Tibial nerve (tissue), 4 donors: ENCODE data around the gene GAL3ST2. TPM values are rescaled to one million over a fixed set of nuclear protein-coding genes. Genes with fewer than 3 reads are reported as not detected.
"Not testable (repeated sequence)": the region's sequence is repeated elsewhere in the genome, so short reads cannot be mapped to it uniquely, and the experiment has no call there.

Experiments used
- DNase-seq, 2 donors: peaks; one replicate each; pipeline ENCODE4 v3.0.0-alpha.2; 2019; ENCODE audit warnings: low spot score in 2 of 2
- H3K27ac ChIP-seq, 4 donors: fragments of 200-600 bp; sonication (generic) in 3 of 4; one replicate each; pipeline ENCODE4 v1.5.1; 2017 to 2019; ENCODE audit warnings: mild to moderate bottlenecking in 1 of 4
- H3K27me3 ChIP-seq, 2 donors: fragments of 200-600 bp; sonication (generic) in 1 of 2; one replicate each; pipeline versions ENCODE4 v1.5.1 to v1.6.0; 2017 to 2019
- H3K36me3 ChIP-seq, 3 donors: fragments of 200-600 bp; sonication (generic); one replicate each; pipeline ENCODE4 v1.5.1; 2018 to 2019
- H3K4me1 ChIP-seq, 4 donors: fragments of 200-600 bp; sonication (generic) in 3 of 4; one replicate each; pipeline ENCODE4 v1.5.1; 2017 to 2019
- H3K4me3 ChIP-seq, 4 donors: fragments of 200-600 bp; sonication (generic) in 3 of 4; one replicate each; pipeline ENCODE4 v1.5.1; 2017 to 2019; ENCODE audit warnings: mild to moderate bottlenecking in 1 of 4, moderate library complexity in 1 of 4
- H3K9me3 ChIP-seq, 4 donors: fragments of 200-600 bp; sonication (generic) in 3 of 4; one replicate each; pipeline ENCODE4 v1.5.1; 2017 to 2019
- EP300 ChIP-seq, 2 donors: sonication (generic); formaldehyde crosslinking; IDR thresholded peaks; one replicate each; pipeline ENCODE4 v1.6.1; 2017; ENCODE audit warnings: antibody characterized with exemption in 2 of 2, mild to moderate bottlenecking in 1 of 2
- POLR2A ChIP-seq, 2 donors: fragments of 450-650 bp; IDR thresholded peaks; one replicate each; pipeline ENCODE4 v1.6.1; 2017; ENCODE audit warnings: antibody characterized with exemption in 2 of 2, mild to moderate bottlenecking in 2 of 2, moderate library complexity in 2 of 2
- WGBS, 2 donors: methylation state at CpG; one replicate each; pipeline ENCODE4 v1.1.5; 2018; 5-methylcytosine and 5-hydroxymethylcytosine counted together
- total RNA-seq, 4 donors: library from RNA; depleted of rRNA; stranded (reverse); fragments of >200 nt; gene quantifications; one replicate each; pipeline ENCODE4 v1.1.0, GENCODE V29; 2016
- TF ChIP-seq, protein P1 (sequence below), 5 experiments: fragments of 200-600 bp in 3 of 5; fragments of 450-650 bp in 2 of 5; sonication (generic) in 3 of 5; IDR thresholded peaks; one replicate each; pipeline ENCODE4 v1.5.1; 2016 to 2019; ENCODE audit warnings: antibody characterized with exemption in 5 of 5, mild to moderate bottlenecking in 3 of 5, moderate library complexity in 2 of 5

Gene GAL3ST2
- total RNA-seq, 4 donors from 2014 or later, result 0.21 to 3.9 (median 0.30) TPM; not detected in 1

- DNase-seq, result no peak
- TF ChIP-seq EP300 (IDR thresholded peaks at IDR 0.05) (no peak), POLR2A (IDR thresholded peaks at IDR 0.05) (no peak)
- TF ChIP-seq, protein P1, sequence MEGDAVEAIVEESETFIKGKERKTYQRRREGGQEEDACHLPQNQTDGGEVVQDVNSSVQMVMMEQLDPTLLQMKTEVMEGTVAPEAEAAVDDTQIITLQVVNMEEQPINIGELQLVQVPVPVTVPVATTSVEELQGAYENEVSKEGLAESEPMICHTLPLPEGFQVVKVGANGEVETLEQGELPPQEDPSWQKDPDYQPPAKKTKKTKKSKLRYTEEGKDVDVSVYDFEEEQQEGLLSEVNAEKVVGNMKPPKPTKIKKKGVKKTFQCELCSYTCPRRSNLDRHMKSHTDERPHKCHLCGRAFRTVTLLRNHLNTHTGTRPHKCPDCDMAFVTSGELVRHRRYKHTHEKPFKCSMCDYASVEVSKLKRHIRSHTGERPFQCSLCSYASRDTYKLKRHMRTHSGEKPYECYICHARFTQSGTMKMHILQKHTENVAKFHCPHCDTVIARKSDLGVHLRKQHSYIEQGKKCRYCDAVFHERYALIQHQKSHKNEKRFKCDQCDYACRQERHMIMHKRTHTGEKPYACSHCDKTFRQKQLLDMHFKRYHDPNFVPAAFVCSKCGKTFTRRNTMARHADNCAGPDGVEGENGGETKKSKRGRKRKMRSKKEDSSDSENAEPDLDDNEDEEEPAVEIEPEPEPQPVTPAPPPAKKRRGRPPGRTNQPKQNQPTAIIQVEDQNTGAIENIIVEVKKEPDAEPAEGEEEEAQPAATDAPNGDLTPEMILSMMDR (IDR thresholded peaks at IDR 0.05), result no peak
- no peak overlapping the region for H3K27ac ChIP-seq
Measured at GRCh38 chr2:241788572-241788971, 11.9 kb downstream of the GAL3ST2 start.

DNA sequence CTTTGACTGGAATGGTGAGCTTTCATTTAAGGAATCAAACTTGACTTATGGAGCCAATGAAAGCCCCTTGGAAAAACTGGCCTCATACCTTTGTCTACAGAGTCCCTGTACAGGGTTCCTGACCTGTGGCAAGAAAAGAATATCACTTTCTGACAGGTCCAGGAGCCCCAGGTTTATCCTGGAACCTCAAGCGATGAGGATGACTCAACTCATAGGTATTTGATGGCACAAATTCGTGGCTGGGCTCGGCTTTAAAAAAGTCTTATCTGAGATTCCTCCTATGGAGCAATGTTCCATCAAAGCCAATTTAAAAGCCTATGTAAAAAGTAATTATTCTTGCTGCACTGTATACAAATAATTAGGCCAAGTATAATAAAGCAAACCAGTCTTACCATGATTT, 14.8 kb downstream of the GAL3ST2 start:
- not testable (repeated sequence) for H3K27me3 ChIP-seq, H3K9me3 ChIP-seq, H3K4me1 ChIP-seq, H3K36me3 ChIP-seq, DNase-seq, H3K4me3 ChIP-seq, H3K27ac ChIP-seq
- 70 to 76% methylated on average over 3 of the region's 3 CpGs for WGBS, 2 donors

More at GRCh38 chr2:241788572-241788971, 11.9 kb downstream of the GAL3ST2 start:
- Histone ChIP-seq H3K4me1 (no peaks in the 10 kb centered on the region), H3K9me3 (no peaks in the 10 kb centered on the region), H3K4me3 (no peak overlapping the region), H3K36me3 (no peaks in the 10 kb centered on the region), H3K27me3 (no peaks in the 10 kb centered on the region)
- WGBS, 2 donors, result 36 to 43% methylated on average over 3 of the region's 3 CpGs

DNA sequence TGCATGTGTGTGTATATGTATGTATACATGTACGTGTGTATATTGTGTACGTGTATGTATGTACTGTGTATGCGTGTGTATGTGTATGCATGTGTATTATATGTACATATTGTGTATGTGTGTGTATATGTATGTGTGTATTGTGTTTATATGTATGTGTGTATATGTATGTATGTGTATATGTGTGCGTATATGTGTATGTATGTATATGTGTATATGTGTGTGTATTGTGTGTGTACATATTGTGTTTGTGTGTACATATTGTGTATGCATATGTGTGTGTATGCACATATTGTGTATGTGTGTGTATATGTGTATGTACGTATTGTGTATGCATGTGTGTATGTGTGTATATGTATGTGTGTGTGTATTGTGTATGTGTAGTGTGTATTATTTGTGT, 16.8 kb downstream of the GAL3ST2 start:
- WGBS, 2 donors, result 95% methylated on average over 5 of the region's 5 CpGs
- no peaks in the 10 kb centered on the region for H3K4me1 ChIP-seq

GRCh38 chr2:241794250-241794823, 17.7 kb downstream of the GAL3ST2 start:
- no peak for TF ChIP-seq POLR2A (IDR thresholded peaks at IDR 0.05)
- peak in 1 of 2 donors; percentile 3 for DNase-seq
- H3K9me3 ChIP-seq, result no peaks in the 10 kb centered on the region

More for the DNA sequence above, 16.8 kb downstream of the GAL3ST2 start:
- Histone ChIP-seq H3K4me3 (no peak overlapping the region), H3K27me3 (no peaks in the 10 kb centered on the region), H3K36me3 (no peaks in the 10 kb centered on the region), H3K9me3 (no peaks in the 10 kb centered on the region), H3K27ac (no peak overlapping the region)
- TF ChIP-seq EP300 (IDR thresholded peaks at IDR 0.05) (no peak), POLR2A (IDR thresholded peaks at IDR 0.05) (no peak)
- TF ChIP-seq, protein P1 (IDR thresholded peaks at IDR 0.05), result no peak
- DNase-seq, result no peak

GRCh38 chr2:241795021-241795999, 18.7 kb downstream of the GAL3ST2 start:
- WGBS, 2 donors, result 60 to 70% methylated on average over 29 to 30 of the region's 31 CpGs
- DNase-seq, result peak in 1 of 2 donors; percentile 6
- Histone ChIP-seq H3K27ac (no peak overlapping the region), H3K4me1 (no peaks in the 10 kb centered on the region), H3K27me3 (no peaks in the 10 kb centered on the region), H3K36me3 (no peaks in the 10 kb centered on the region), H3K9me3 (no peaks in the 10 kb centered on the region), H3K4me3 (no peak overlapping the region)
- TF ChIP-seq, protein P1 (IDR thresholded peaks at IDR 0.05), result no peak
- TF ChIP-seq EP300 (IDR thresholded peaks at IDR 0.05) (no peak), POLR2A (IDR thresholded peaks at IDR 0.05) (no peak)

More at GRCh38 chr2:241794250-241794823, 17.7 kb downstream of the GAL3ST2 start:
- Histone ChIP-seq H3K4me1 (no peaks in the 10 kb centered on the region), H3K27ac (no peak overlapping the region), H3K27me3 (no peaks in the 10 kb centered on the region), H3K4me3 (no peak overlapping the region), H3K36me3 (no peaks in the 10 kb centered on the region)
- 83 to 88% methylated on average over 10 of the region's 10 CpGs for WGBS, 2 donors

- H3K36me3 ChIP-seq, result no peaks in the 10 kb centered on the region
- H3K4me3 ChIP-seq, result no peak overlapping the region
- TF ChIP-seq, protein P1 (IDR thresholded peaks at IDR 0.05), result no peak
- TF ChIP-seq POLR2A (IDR thresholded peaks at IDR 0.05) (no peak), EP300 (IDR thresholded peaks at IDR 0.05) (no peak)
- H3K9me3 ChIP-seq, result no peaks in the 10 kb centered on the region
- no peaks in the 10 kb centered on the region for H3K27me3 ChIP-seq
- H3K4me1 ChIP-seq, result no peaks in the 10 kb centered on the region
- 93 to 95% methylated on average over 13 of the region's 13 CpGs for WGBS, 2 donors
- peak in 1 of 2 donors; percentile 4 for DNase-seq
- H3K27ac ChIP-seq, result no peak overlapping the region
Measured at GRCh38 chr2:241796209-241796608, 19.6 kb downstream of the GAL3ST2 start.
